Measurements from ENCODE around the gene ENPEP.
A peak's percentile ranks its signal among the peaks of the same experiment; 100 is the strongest.

ENPEP gene

DNA sequence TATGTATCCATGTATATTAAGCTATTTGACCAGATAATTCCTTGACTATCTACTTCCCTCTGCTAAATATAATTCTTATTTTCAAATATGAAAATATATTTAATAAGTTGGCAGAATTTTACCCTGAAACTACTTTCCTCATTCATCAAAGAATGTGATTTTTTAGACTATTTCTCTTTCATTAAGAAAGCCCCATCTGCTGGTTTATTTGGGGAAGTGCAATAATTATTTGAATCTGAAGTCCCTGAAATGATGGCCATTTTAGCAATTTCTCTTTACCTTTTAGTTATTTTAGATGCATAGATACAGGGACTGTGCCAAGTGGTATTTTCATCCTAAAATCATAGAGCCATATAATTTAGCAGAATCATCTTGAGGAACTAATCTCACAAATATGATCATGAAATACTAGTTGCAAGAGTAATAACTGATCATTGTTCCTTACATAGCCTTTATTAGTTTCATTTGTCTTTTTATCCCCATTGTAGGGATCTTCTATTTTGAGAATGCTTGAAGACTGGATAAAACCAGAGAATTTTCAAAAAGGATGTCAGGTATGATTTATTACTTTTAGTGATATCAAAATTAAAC lies 39.0 kb downstream of the ENPEP start:
- no peak for ATAC-seq
- no peak for TF ChIP-seq TOX (CRISPR knock-in tag; IDR thresholded peaks at IDR 0.05; ENCODE audit: borderline replicate concordance)
- TF ChIP-seq, protein P1, sequence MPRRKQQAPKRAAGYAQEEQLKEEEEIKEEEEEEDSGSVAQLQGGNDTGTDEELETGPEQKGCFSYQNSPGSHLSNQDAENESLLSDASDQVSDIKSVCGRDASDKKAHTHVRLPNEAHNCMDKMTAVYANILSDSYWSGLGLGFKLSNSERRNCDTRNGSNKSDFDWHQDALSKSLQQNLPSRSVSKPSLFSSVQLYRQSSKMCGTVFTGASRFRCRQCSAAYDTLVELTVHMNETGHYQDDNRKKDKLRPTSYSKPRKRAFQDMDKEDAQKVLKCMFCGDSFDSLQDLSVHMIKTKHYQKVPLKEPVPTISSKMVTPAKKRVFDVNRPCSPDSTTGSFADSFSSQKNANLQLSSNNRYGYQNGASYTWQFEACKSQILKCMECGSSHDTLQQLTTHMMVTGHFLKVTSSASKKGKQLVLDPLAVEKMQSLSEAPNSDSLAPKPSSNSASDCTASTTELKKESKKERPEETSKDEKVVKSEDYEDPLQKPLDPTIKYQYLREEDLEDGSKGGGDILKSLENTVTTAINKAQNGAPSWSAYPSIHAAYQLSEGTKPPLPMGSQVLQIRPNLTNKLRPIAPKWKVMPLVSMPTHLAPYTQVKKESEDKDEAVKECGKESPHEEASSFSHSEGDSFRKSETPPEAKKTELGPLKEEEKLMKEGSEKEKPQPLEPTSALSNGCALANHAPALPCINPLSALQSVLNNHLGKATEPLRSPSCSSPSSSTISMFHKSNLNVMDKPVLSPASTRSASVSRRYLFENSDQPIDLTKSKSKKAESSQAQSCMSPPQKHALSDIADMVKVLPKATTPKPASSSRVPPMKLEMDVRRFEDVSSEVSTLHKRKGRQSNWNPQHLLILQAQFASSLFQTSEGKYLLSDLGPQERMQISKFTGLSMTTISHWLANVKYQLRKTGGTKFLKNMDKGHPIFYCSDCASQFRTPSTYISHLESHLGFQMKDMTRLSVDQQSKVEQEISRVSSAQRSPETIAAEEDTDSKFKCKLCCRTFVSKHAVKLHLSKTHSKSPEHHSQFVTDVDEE (CRISPR knock-in tag; IDR thresholded peaks at IDR 0.05), result no peak
- TF ChIP-seq BACH2 (CRISPR knock-in tag; IDR thresholded peaks at IDR 0.05; ENCODE audit: borderline replicate concordance), result no peak

DNA sequence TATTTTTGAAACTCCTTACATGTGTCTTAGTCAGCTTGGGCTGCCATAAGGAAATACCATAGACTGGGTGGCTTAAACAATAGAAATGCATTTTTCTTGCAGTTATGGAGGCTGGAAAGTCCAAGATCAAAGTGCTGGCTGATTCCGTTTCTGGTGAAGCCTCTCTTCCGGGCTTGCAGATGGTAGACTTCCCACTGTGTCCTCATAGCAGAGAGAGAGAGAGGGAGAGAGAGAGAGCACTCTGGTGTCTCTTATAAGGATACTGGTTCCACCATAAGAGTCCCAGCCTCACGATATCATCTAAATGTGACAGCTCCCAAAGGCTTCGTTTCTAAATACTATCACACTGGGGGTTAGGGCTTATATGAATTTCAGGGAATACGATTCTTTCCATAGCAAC lies 39.7 kb downstream of the ENPEP start:
- ATAC-seq, result peak; percentile 42
- no peak for TF ChIP-seq ZNF565 (CRISPR knock-in tag; conservative IDR thresholded peaks at IDR 0.05; ENCODE audit: low read depth)

DNA sequence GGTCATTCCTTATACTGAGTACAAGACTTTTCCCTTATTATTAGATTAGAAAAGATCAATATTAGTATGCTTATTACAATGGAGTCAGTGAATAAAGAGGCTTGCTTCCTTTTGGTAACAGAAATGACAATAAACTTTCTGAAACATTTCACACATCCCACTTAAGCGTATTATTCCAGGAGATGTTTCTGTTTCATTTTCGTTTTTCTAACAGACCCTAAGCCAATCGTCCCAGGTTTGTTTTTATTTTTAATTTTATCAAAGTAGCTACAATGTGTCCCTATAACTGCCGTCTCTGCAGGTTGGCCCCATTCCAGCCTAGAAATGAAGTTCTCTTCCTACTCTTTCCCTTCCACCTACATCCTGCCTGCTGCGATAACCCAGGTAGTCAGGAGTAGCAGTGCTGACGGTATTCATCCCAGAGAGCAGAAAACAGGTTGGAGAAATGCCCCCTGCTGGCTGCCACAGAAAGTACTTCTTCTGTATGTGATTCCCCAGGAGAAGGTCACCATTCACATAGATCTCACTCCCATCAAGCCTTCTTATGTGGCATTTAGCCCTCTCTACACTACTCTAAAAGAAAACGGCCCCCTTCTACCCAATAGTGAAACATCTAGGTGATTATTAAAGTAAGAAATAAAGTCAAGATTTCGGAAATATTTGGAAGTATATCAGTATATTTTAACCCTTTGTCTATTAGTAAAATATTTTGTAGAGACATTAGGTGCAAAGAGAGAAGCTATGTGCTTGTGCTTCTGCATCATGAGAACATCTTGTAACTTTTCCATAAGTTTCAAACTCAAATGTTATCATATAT lies 40.4 kb downstream of the ENPEP start:
- TF ChIP-seq, protein P1 (CRISPR knock-in tag; IDR thresholded peaks at IDR 0.05), result no peak
- TF ChIP-seq ZC3H10 (CRISPR knock-in tag; IDR thresholded peaks at IDR 0.05) (no peak), CSDC2 (CRISPR knock-in tag; IDR thresholded peaks at IDR 0.05) (no peak), ISL1 (CRISPR knock-in tag; IDR thresholded peaks at IDR 0.05) (no peak), SNAI2 (CRISPR knock-in tag; IDR thresholded peaks at IDR 0.05) (no peak), PPARA (CRISPR knock-in tag; IDR thresholded peaks at IDR 0.05; ENCODE audit: borderline replicate concordance) (no peak), BACH2 (CRISPR knock-in tag; IDR thresholded peaks at IDR 0.05; ENCODE audit: borderline replicate concordance) (no peak), ZFP30 (CRISPR knock-in tag; IDR thresholded peaks at IDR 0.05) (no peak), TCF4 (CRISPR knock-in tag; IDR thresholded peaks at IDR 0.05; ENCODE audit: borderline replicate concordance) (no peak), ARNTL (CRISPR knock-in tag; IDR thresholded peaks at IDR 0.05; ENCODE audit: borderline replicate concordance, low read depth) (no peak), ZNF565 (CRISPR knock-in tag; conservative IDR thresholded peaks at IDR 0.05; ENCODE audit: low read depth) (no peak)
- TF ChIP-seq, protein P2, sequence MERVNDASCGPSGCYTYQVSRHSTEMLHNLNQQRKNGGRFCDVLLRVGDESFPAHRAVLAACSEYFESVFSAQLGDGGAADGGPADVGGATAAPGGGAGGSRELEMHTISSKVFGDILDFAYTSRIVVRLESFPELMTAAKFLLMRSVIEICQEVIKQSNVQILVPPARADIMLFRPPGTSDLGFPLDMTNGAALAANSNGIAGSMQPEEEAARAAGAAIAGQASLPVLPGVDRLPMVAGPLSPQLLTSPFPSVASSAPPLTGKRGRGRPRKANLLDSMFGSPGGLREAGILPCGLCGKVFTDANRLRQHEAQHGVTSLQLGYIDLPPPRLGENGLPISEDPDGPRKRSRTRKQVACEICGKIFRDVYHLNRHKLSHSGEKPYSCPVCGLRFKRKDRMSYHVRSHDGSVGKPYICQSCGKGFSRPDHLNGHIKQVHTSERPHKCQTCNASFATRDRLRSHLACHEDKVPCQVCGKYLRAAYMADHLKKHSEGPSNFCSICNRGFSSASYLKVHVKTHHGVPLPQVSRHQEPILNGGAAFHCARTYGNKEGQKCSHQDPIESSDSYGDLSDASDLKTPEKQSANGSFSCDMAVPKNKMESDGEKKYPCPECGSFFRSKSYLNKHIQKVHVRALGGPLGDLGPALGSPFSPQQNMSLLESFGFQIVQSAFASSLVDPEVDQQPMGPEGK (CRISPR knock-in tag; IDR thresholded peaks at IDR 0.05; ENCODE audit: borderline replicate concordance), result no peak
- TF ChIP-seq, protein P3, sequence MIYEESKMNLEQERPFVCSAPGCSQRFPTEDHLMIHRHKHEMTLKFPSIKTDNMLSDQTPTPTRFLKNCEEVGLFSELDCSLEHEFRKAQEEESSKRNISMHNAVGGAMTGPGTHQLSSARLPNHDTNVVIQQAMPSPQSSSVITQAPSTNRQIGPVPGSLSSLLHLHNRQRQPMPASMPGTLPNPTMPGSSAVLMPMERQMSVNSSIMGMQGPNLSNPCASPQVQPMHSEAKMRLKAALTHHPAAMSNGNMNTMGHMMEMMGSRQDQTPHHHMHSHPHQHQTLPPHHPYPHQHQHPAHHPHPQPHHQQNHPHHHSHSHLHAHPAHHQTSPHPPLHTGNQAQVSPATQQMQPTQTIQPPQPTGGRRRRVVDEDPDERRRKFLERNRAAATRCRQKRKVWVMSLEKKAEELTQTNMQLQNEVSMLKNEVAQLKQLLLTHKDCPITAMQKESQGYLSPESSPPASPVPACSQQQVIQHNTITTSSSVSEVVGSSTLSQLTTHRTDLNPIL (CRISPR knock-in tag; IDR thresholded peaks at IDR 0.05; ENCODE audit: low read depth), result no peak
- TF ChIP-seq, protein P4, sequence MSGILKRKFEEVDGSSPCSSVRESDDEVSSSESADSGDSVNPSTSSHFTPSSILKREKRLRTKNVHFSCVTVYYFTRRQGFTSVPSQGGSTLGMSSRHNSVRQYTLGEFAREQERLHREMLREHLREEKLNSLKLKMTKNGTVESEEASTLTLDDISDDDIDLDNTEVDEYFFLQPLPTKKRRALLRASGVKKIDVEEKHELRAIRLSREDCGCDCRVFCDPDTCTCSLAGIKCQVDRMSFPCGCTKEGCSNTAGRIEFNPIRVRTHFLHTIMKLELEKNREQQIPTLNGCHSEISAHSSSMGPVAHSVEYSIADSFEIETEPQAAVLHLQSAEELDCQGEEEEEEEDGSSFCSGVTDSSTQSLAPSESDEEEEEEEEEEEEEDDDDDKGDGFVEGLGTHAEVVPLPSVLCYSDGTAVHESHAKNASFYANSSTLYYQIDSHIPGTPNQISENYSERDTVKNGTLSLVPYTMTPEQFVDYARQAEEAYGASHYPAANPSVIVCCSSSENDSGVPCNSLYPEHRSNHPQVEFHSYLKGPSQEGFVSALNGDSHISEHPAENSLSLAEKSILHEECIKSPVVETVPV (CRISPR knock-in tag; IDR thresholded peaks at IDR 0.05), result no peak
- peak; percentile 98 for ATAC-seq
